Activated naive CD4-positive, alpha-beta T cell treated with anti-CD3 and anti-CD28 coated beads, Interleukin-2, amount 50 U/mL, for 16 hours (primary cell): ENCODE measurements around the gene B3GNT2.
"Not testable (repeated sequence)": the region's sequence is repeated elsewhere in the genome, so short reads cannot be mapped to it uniquely, and the experiment has no call there.

Experiments
- DNase-seq: peaks from one replicate; pipeline ENCODE4 v3.0.0-alpha.2; 2020

The B3GNT2 gene

GRCh38 chr2:62195421-62196277 lies at the start of gene B3GNT2:
Gene B3GNT2 (plus strand): TSS chr2:62196115. CDS start chr2:62222221, 26,106 bp downstream.
- DNase-seq = peak; percentile 83

GRCh38 chr2:62146790-62147189 lies 49.1 kb upstream of the B3GNT2 start:
- DNase-seq = peak; percentile 12

- no peak for DNase-seq
Observed at GRCh38 chr2:62147610-62148301, 48.2 kb upstream of the B3GNT2 start.

GRCh38 chr2:62149708-62150107 lies 46.2 kb upstream of the B3GNT2 start:
- DNase-seq = no peak

GRCh38 chr2:62150597-62151305 lies 45.2 kb upstream of the B3GNT2 start:
- no peak for DNase-seq

- no peak for DNase-seq
Observed at GRCh38 chr2:62151306-62151638, 44.6 kb upstream of the B3GNT2 start.

GRCh38 chr2:62152000-62152399 lies 43.9 kb upstream of the B3GNT2 start:
- DNase-seq = no peak

- DNase-seq = no peak
Observed at GRCh38 chr2:62156861-62157496, 38.9 kb upstream of the B3GNT2 start.

GRCh38 chr2:62158444-62159121 lies 37.3 kb upstream of the B3GNT2 start:
- no peak for DNase-seq

GRCh38 chr2:62160691-62161090 lies 35.2 kb upstream of the B3GNT2 start:
- DNase-seq = not testable (repeated sequence)

- DNase-seq = no peak
Observed at GRCh38 chr2:62163106-62163831, 32.6 kb upstream of the B3GNT2 start.

- DNase-seq = no peak
Observed at GRCh38 chr2:62163834-62164233, 32.1 kb upstream of the B3GNT2 start.

GRCh38 chr2:62175728-62176127 lies 20.2 kb upstream of the B3GNT2 start:
- DNase-seq = no peak

GRCh38 chr2:62176801-62177200 lies 19.1 kb upstream of the B3GNT2 start:
- DNase-seq = no peak

- DNase-seq = no peak
Observed at GRCh38 chr2:62177392-62178049, 18.4 kb upstream of the B3GNT2 start.

- DNase-seq = no peak
Observed at GRCh38 chr2:62178741-62179271, 17.1 kb upstream of the B3GNT2 start.

GRCh38 chr2:62180975-62181374 lies 14.9 kb upstream of the B3GNT2 start:
- DNase-seq = no peak

- no peak for DNase-seq
Observed at GRCh38 chr2:62181843-62182242, 14.1 kb upstream of the B3GNT2 start.

- DNase-seq = no peak
Observed at GRCh38 chr2:62184512-62185230, 11.2 kb upstream of the B3GNT2 start.

- DNase-seq = no peak
Observed at GRCh38 chr2:62185475-62186155, 10.3 kb upstream of the B3GNT2 start.
